HG02938 (cell line): ENCODE data around the gene APPL1.

Source experiments
- ATAC-seq: cut with Tn5 transposase; IDR thresholded peaks from one replicate; pipeline ENCODE4 v1.9.1; 2021; ENCODE audit warnings: mild to moderate bottlenecking, moderate library complexity; ENCODE audit not compliant: unreplicated experiment

The APPL1 gene

GRCh38 chr3:57227204-57227929 lies at the start of gene APPL1:
Gene APPL1 (plus strand): TSS chr3:57227729. CDS start chr3:57227884, 155 bp downstream.
- ATAC-seq, result peak; percentile 80

- no peak for ATAC-seq
Measured at GRCh38 chr3:57179580-57180410, 47.7 kb upstream of the APPL1 start.

- no peak for ATAC-seq
Measured at GRCh38 chr3:57184526-57184925, 43.0 kb upstream of the APPL1 start.

GRCh38 chr3:57192028-57192427 lies 35.5 kb upstream of the APPL1 start:
- ATAC-seq, result no peak

- no peak for ATAC-seq
Measured at GRCh38 chr3:57194641-57195040, 32.9 kb upstream of the APPL1 start.

- ATAC-seq, result no peak
Measured at GRCh38 chr3:57199895-57200297, 27.6 kb upstream of the APPL1 start, which contains the start of gene HESX1. Gene HESX1 (minus strand): TSS chr3:57199978. CDS start chr3:57199918, 60 bp downstream.

- ATAC-seq, result no peak
Measured at GRCh38 chr3:57206423-57206822, 21.1 kb upstream of the APPL1 start.

GRCh38 chr3:57221883-57222282 lies 5.6 kb upstream of the APPL1 start:
- ATAC-seq, result no peak

GRCh38 chr3:57224856-57225255 lies 2.7 kb upstream of the APPL1 start:
- ATAC-seq, result no peak

GRCh38 chr3:57226176-57226575 lies 1.4 kb upstream of the APPL1 start:
- no peak for ATAC-seq

- peak; percentile 31 for ATAC-seq
Measured at GRCh38 chr3:57227930-57228751, 612 bp downstream of the APPL1 start.

- ATAC-seq, result no peak
Measured at GRCh38 chr3:57230006-57230405, 2.5 kb downstream of the APPL1 start.

- no peak for ATAC-seq
Measured at GRCh38 chr3:57233799-57234198, 6.3 kb downstream of the APPL1 start.

- no peak for ATAC-seq
Measured at GRCh38 chr3:57234613-57235575, 7.4 kb downstream of the APPL1 start.

- ATAC-seq, result no peak
Measured at GRCh38 chr3:57244946-57245345, 17.4 kb downstream of the APPL1 start.

GRCh38 chr3:57252404-57252803 lies 24.9 kb downstream of the APPL1 start:
- no peak for ATAC-seq

- ATAC-seq, result no peak
Measured at GRCh38 chr3:57256844-57257243, 29.3 kb downstream of the APPL1 start.

- ATAC-seq, result no peak
Measured at GRCh38 chr3:57257678-57258077, 30.1 kb downstream of the APPL1 start.

GRCh38 chr3:57261119-57261518 lies 33.6 kb downstream of the APPL1 start:
- ATAC-seq, result no peak

- no peak for ATAC-seq
Measured at GRCh38 chr3:57261929-57262328, 34.4 kb downstream of the APPL1 start.
